GM19099 (cell line): Measurements from ENCODE around the gene LDLRAD4.

Experiments used
- POLR2A ChIP-seq: IDR thresholded peaks from 3 replicates; pipeline ENCODE4 v1.6.1; 2011; ENCODE audit warnings: low read depth; ENCODE audit not compliant: insufficient read length; ENCODE audit errors: extremely low read depth

LDLRAD4 gene

GRCh38 chr18:13246121-13246520 lies 27.6 kb downstream of the LDLRAD4 start:
- no peak for TF ChIP-seq POLR2A

DNA sequence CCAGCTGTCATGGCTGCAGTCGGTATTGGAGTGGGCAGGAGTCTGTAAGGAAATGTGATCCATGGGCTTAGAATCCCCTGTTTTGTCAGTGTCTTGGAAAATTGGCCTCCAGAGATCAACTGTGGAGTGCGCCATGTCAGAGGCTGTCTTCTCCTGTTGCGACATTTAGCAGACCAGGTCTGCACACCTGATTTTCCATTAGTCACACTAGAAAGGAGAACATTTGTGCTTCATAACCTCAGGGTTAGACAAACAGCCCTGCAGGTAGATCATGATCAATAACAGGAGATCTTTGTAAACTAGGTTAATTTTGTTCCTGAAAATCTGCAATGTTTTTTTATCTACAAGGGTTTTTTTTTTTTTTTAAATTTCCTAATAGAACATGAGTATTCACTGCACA lies 28.0 kb downstream of the LDLRAD4 start:
- no peak for TF ChIP-seq POLR2A

GRCh38 chr18:13247506-13247905 lies 28.9 kb downstream of the LDLRAD4 start:
- no peak for TF ChIP-seq POLR2A

- no peak for TF ChIP-seq POLR2A
Observed at GRCh38 chr18:13252686-13253410, 34.3 kb downstream of the LDLRAD4 start.

GRCh38 chr18:13253786-13254688 lies 35.5 kb downstream of the LDLRAD4 start:
- no peak for TF ChIP-seq POLR2A

DNA sequence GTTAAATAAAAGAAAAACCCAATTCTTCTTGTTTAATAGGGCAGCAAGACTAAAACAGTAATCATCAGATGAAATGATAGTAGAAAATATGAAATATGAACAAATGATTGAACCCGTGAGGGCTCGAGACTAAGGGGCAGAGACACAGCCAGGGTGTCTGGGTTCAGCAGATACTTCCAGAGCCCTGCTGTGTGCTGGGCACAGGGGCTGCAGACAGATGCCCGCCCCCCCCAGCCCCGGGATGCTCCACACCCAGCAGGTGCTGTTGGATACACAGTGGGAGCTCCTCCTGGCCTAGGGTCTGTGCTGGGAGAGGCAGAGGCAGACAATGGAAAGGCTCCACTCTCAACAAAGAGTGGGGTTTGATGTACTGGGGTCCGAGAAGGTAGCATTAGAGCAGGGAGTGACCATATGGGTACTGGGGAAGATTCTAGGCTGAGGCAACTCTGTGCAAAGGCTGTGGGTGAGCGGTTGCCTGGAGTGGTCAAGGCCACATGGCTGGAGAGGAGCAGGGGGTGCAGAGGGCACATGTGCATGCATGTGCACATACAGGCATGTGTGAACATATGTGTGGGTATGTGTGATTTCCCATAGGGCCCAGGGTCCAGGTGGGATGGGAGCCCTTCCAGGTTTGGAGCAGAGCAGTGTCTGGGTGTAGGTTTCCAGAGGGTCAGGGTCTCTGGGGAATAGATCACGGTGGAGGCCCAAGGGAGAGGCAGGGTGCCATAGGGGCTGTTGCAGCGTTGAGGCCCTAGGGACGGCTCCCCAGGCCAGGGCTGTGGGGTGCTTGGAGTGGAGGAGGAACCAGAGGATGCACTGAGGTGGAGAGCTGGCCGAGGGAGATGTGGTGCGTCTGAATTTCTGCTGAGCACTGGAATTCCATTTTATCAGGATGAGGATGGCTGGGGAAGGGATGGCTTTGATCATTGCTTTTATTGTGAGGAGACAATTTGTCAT lies 36.7 kb downstream of the LDLRAD4 start:
- no peak for TF ChIP-seq POLR2A

DNA sequence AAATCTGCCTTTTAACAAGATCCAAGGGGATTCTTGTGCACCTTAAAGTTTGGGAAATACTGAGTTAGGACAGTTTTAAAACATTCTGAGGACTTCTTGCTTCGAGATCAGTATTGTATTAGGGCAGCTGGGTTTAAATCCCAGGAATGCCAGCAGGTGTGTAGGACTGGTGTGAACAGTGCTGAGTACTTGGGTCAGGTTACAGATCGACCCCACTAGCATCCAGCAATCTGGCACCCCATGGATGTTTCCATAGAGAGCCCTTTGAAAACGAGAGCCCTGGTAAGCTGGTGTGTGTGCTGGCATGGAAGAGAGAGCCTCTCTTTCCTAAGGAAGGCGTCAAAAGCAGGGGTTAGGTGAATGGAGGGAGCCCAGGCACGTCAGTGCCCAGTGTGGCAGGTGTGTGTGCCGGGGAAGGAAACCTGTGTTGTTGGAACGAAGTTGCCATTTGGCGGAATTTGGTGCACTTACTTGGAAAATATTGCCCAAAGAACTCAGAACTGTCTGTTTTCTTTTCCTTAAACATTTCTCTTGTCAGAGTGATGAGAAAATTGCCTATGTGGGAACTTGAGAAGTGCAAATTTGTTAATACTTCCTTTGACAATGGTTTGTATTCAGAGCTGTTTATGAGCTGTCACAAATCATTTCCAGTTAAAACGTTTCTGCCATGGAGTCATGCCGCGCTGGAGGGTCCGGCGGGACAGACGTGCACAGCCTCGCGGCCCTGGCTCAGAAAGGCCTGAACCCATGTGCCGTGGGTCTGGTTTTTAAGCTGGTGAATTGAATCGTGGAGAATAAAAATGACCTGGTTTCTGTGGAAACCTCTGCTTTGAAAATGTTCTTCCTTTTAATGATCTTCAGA lies 38.1 kb downstream of the LDLRAD4 start:
- TF ChIP-seq POLR2A: no peak

DNA sequence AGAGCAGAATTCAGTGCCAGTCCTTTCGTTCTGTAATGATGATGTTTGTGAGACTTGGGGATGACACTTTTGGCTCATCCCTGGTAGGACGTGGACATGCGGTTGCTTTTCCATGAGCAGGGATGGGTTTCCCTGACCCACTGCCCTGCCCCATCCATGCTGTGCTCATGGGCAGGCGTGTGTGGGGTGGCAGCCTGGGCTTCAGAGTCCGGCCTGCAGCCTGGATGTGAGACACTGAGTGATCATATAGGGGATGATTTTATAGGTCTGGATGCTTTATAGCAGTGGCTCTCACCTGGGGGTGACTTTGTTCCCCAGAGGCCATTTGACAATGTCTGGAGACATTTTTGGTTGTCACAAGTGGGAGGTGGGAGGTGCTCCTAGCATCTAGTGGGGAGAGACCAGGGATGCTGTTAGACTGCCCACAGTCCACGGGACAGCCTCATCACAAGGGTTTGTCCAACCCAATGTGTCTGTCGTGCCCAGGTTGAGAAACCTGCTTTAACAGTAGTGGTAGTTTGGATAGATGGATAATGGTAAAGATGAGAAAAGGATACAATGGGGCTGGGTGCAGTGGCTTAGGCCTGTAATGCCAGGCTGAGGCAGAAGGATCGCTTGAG lies 38.9 kb downstream of the LDLRAD4 start:
- no peak for TF ChIP-seq POLR2A

DNA sequence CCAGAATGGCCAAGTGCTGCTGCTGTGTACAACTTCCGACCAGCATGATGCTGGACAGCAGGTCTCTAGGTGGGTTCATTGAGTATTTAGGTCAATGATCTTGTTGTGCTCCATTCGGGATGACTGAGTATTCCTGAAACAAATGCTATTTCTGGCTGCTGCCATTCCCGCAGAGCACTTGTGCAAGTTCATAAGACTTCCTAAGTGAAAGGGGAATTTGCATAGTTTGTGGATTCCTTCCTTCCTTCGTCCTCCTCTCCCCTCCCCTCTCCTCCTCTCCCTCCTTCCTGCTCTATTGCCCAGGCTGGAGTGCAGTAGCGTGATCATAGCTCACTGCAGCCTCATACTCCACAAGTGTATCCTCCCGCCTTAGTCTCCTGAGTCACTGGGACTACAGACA lies 40.4 kb downstream of the LDLRAD4 start:
- TF ChIP-seq POLR2A: no peak

DNA sequence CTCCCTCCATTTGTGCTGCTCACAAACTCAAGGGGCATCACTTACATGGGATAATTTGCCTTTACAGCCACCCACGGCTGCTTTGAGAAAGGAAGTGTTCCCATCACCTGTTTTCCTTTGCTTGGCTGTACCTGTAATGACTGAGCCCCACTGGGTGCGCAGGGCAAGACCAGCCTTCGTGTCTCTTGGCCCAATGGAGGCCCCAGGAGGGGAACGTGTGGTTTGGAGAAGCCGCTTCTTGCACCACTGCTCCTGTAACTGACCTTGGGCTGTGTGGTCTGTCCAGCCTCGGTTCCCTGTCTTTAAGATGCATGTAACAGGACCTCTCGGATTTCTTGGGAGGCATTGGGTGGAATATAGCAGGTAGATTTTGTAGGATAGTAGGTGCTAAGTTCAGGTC lies 41.1 kb downstream of the LDLRAD4 start:
- no peak for TF ChIP-seq POLR2A

GRCh38 chr18:13260197-13260934 lies 41.8 kb downstream of the LDLRAD4 start:
- no peak for TF ChIP-seq POLR2A

- no peak for TF ChIP-seq POLR2A
Observed at GRCh38 chr18:13260935-13261640, 42.5 kb downstream of the LDLRAD4 start.
